Left lung (tissue), 10 donors: Measurements from ENCODE around the gene ESR1. TPM values are rescaled to one million over a fixed set of nuclear protein-coding genes. Genes with fewer than 3 reads are reported as not detected.

ENCODE experiments used
- ATAC-seq: fragments of 200-7000 bp; cut with Tn5 transposase; one replicate; pipeline ENCODE4 v1.9.1; 2020; ENCODE audit warnings: moderate library complexity
- DNase-seq, 4 donors: peaks; one replicate each; pipeline ENCODE4 v3.0.0-alpha.2; 2013 to 2020
- H3K27ac ChIP-seq, 2 donors: fragments of 200-600 bp; sonication (generic) in 1 of 2; one replicate each; pipeline versions ENCODE4 v1.5.0 to v1.8.0; 2020 to 2021
- H3K27me3 ChIP-seq, 2 donors: fragments of 200-600 bp; sonication (generic) in 1 of 2; one replicate each; pipeline versions ENCODE4 v1.5.0 to v1.8.0; 2020 to 2021
- H3K36me3 ChIP-seq, 2 donors: fragments of 200-600 bp; sonication (generic) in 1 of 2; one replicate each; pipeline versions ENCODE4 v1.5.0 to v1.8.0; 2020 to 2021
- H3K4me1 ChIP-seq, 2 donors: fragments of 200-600 bp; one replicate each; pipeline ENCODE4 v1.8.0; 2021
- H3K4me3 ChIP-seq, 2 donors: fragments of 200-600 bp; sonication (generic) in 1 of 2; one replicate each; pipeline versions ENCODE4 v1.5.0 to v1.8.0; 2020 to 2021; ENCODE audit warnings: mild to moderate bottlenecking in 1 of 2
- H3K9me3 ChIP-seq, 2 donors: fragments of 200-600 bp; sonication (generic) in 1 of 2; one replicate each; pipeline versions ENCODE4 v1.5.0 to v1.8.0; 2020 to 2021
- CTCF ChIP-seq, 2 donors: fragments of 200-600 bp; sonication (generic) in 1 of 2; IDR thresholded peaks; one replicate each; pipeline versions ENCODE4 v1.5.0 to v1.8.0; 2021; ENCODE audit warnings: antibody characterized with exemption in 2 of 2
- intact Hi-C, 2 donors: fragments of 100-400 bp; cut with DNase I; formaldehyde crosslinking; loops; one replicate each; pipeline versions ENCODE4 v1.11.2 to v1.14.2; 2022
- polyA plus RNA-seq, 6 donors: library from polyadenylated mRNA; unstranded; fragments of 120-200 nt; gene quantifications; one replicate each; pipeline ENCODE4 v1.2.1, GENCODE V29; 2013; ENCODE audit not compliant: insufficient read length in 6 of 6
- total RNA-seq, 2 donors: library from RNA; stranded (reverse); fragmentation: NEBNext Ultra II Directional; extraction: Animal tissue kit (Norgen Biotek cat#: 25700); gene quantifications; one replicate each; pipeline ENCODE4 v1.2.1, GENCODE V29; 2021
- donor health status: DM: no; HTN: yes; CAD: no.
- donor health status: DM: no; HTN: no; CAD: no.

ESR1 gene
- total and polyA plus RNA-seq, 8 donors, result 0.91 to 2.7 (median 1.7) TPM

- ATAC-seq, result peak; percentile 5
- H3K27ac ChIP-seq, result peak overlapping the region; percentile 35 to 62
These were observed 292.1 kb downstream of the ESR1 start for GRCh38 chr6:152099446-152100182.

GRCh38 chr6:152100183-152100618, 292.7 kb downstream of the ESR1 start:
- peak; percentile 60 for ATAC-seq
- no peak for TF ChIP-seq CTCF (IDR thresholded peaks at IDR 0.05)
- Histone ChIP-seq H3K4me1 (peaks cover 7 to 30% of the 10 kb centered on the region in 2 donors), H3K9me3 (no peaks in the 10 kb centered on the region), H3K27ac (peak overlapping the region; percentile 35 to 62), H3K27me3 (no peaks in the 10 kb centered on the region), H3K36me3 (no peaks in the 10 kb centered on the region), H3K4me3 (no peak overlapping the region)
- peak in 2 of 4 donors; percentile 68 to 75 for DNase-seq
- intact Hi-C loops, result no loop called here

More at GRCh38 chr6:152099446-152100182, 292.1 kb downstream of the ESR1 start:
- intact Hi-C loops, result no loop called here
- Histone ChIP-seq H3K36me3 (no peaks in the 10 kb centered on the region), H3K4me1 (peaks cover 7 to 36% of the 10 kb centered on the region in 2 donors), H3K27me3 (no peaks in the 10 kb centered on the region), H3K4me3 (no peak overlapping the region), H3K9me3 (no peaks in the 10 kb centered on the region)
- DNase-seq, result no peak
- TF ChIP-seq CTCF (IDR thresholded peaks at IDR 0.05), result no peak

GRCh38 chr6:152107973-152108372, 300.5 kb downstream of the ESR1 start:
- Histone ChIP-seq H3K27ac (no peak overlapping the region), H3K27me3 (no peaks in the 10 kb centered on the region), H3K4me1 (peaks cover 0 to 18% of the 10 kb centered on the region in 2 donors), H3K36me3 (no peaks in the 10 kb centered on the region), H3K9me3 (no peaks in the 10 kb centered on the region), H3K4me3 (no peak overlapping the region)
- ATAC-seq, result no peak
- DNase-seq, result no peak
- intact Hi-C loops, result no loop called here
- no peak for TF ChIP-seq CTCF (IDR thresholded peaks at IDR 0.05)

- intact Hi-C loops, result no loop called here
- no peak for TF ChIP-seq CTCF (IDR thresholded peaks at IDR 0.05)
- Histone ChIP-seq H3K4me3 (no peak overlapping the region), H3K4me1 (peaks cover 0 to 20% of the 10 kb centered on the region in 2 donors), H3K9me3 (no peaks in the 10 kb centered on the region), H3K36me3 (no peaks in the 10 kb centered on the region), H3K27me3 (no peaks in the 10 kb centered on the region), H3K27ac (peak overlapping the region in 1 of 2 donors; percentile 33)
- ATAC-seq (peak; percentile 32), DNase-seq (peak in 1 of 4 donors; percentile 68)
These were observed 303.7 kb downstream of the ESR1 start for GRCh38 chr6:152110886-152111820.
